HepG2 (cell line): Measurements from ENCODE around the gene RERE. TPM values are rescaled to one million over a fixed set of nuclear protein-coding genes. Genes with fewer than 3 reads are reported as not detected.

Experiments
- EHMT2 ChIP-seq: fragments of 200-600 bp; sonication (generic); IDR thresholded peaks from 2 replicates; pipeline ENCODE4 v1.7.0; 2017; ENCODE audit warnings: antibody characterized with exemption, low read depth, low read length, borderline replicate concordance
- EZH2 ChIP-seq: conservative IDR thresholded peaks from 2 replicates; pipeline ENCODE4 v1.6.1; 2012; ENCODE audit warnings: mild to moderate bottlenecking, low read depth, low read length, moderate library complexity
- FLYWCH1 ChIP-seq: sonication (generic); formaldehyde crosslinking; IDR thresholded peaks from 2 replicates; pipeline ENCODE4 v1.8.1; 2023; ENCODE audit warnings: mild to moderate bottlenecking, missing genetic modification reagents
- MED1 ChIP-seq: sonication (generic); formaldehyde crosslinking; IDR thresholded peaks from 2 replicates; pipeline ENCODE4 v1.4.0; 2020; ENCODE audit warnings: missing genetic modification reagents
- NR2F6 ChIP-seq, 2 experiments: IDR thresholded peaks; 2 replicates each; pipeline ENCODE4 v1.6.1; 2016; ENCODE audit warnings: antibody characterized with exemption in 1 of 2, mild to moderate bottlenecking in 1 of 2
- PCBP1 ChIP-seq: fragments of 200-400 bp; formaldehyde crosslinking; IDR thresholded peaks from 2 replicates; pipeline ENCODE4 v1.6.1; 2017; ENCODE audit warnings: mild to moderate bottlenecking, low read depth, low read length, borderline replicate concordance
- POGZ ChIP-seq: sonication (generic); formaldehyde crosslinking; IDR thresholded peaks from 2 replicates; pipeline ENCODE4 v1.4.0; 2020; ENCODE audit warnings: mild to moderate bottlenecking, missing genetic modification reagents
- POLR2G ChIP-seq: fragments of 200-400 bp; formaldehyde crosslinking; IDR thresholded peaks from 2 replicates; pipeline ENCODE4 v1.6.1; 2018; ENCODE audit warnings: mild to moderate bottlenecking, low read depth, low read length, moderate library complexity
- RARA ChIP-seq: IDR thresholded peaks from 2 replicates; pipeline ENCODE4 v1.6.1; 2016; ENCODE audit warnings: missing genetic modification reagents, missing compliant biosample characterization
- RBM22 ChIP-seq: fragments of 200-400 bp; formaldehyde crosslinking; optimal IDR thresholded peaks from 2 replicates; pipeline ENCODE3; 2017; ENCODE audit warnings: mild to moderate bottlenecking, low read length, moderate library complexity
- RBM39 ChIP-seq: fragments of 200-400 bp; formaldehyde crosslinking; IDR thresholded peaks from one replicate; pipeline ENCODE4 v1.6.1; 2018; ENCODE audit warnings: antibody characterized with exemption, mild to moderate bottlenecking, low read depth, low read length; ENCODE audit not compliant: poor library complexity, severe bottlenecking
- SATB2 ChIP-seq: sonication (generic); formaldehyde crosslinking; IDR thresholded peaks from 2 replicates; pipeline ENCODE4 v1.5.0; 2020; ENCODE audit warnings: missing genetic modification reagents
- SCMH1 ChIP-seq: sonication (generic); formaldehyde crosslinking; IDR thresholded peaks from 2 replicates; pipeline ENCODE4 v1.9.0; 2021; ENCODE audit warnings: missing genetic modification reagents, mild to moderate bottlenecking, borderline replicate concordance
- SPEN ChIP-seq: sonication (generic); formaldehyde crosslinking; IDR thresholded peaks from 2 replicates; pipeline ENCODE4 v1.5.1; 2020; ENCODE audit warnings: low read depth, mild to moderate bottlenecking, missing genetic modification reagents
- TGIF2 ChIP-seq: IDR thresholded peaks from 2 replicates; pipeline ENCODE4 v1.6.1; 2016; ENCODE audit warnings: control low read depth, missing compliant biosample characterization
- TOPORS ChIP-seq: sonication (generic); formaldehyde crosslinking; IDR thresholded peaks from 2 replicates; pipeline ENCODE4 v1.8.0; 2023; ENCODE audit warnings: mild to moderate bottlenecking, missing genetic modification reagents
- ZNF121 ChIP-seq: sonication (generic); formaldehyde crosslinking; IDR thresholded peaks from 2 replicates; pipeline ENCODE4 v1.5.0; 2020; ENCODE audit warnings: mild to moderate bottlenecking, missing genetic modification reagents
- ZNF143 ChIP-seq: sonication (generic); formaldehyde crosslinking; IDR thresholded peaks from 2 replicates; pipeline ENCODE4 v1.4.0; 2020; ENCODE audit warnings: missing genetic modification reagents
- ZNF589 ChIP-seq: sonication (generic); formaldehyde crosslinking; conservative IDR thresholded peaks from 2 replicates; pipeline ENCODE4 v1.8.0; 2022; ENCODE audit warnings: mild to moderate bottlenecking, moderate library complexity, missing genetic modification reagents
- polyA plus RNA-seq, 8 experiments: library from polyadenylated mRNA; depleted of rRNA in 3 of 8; stranded (reverse) in 7 of 8; unstranded in 1 of 8; fragments of >200 nt; fragmentation: Illumina TruSeq in 4 of 8; extraction: Trizol in 4 of 8; gene quantifications; 2 replicates each; pipeline versions ENCODE4 v1.2.1 to v1.2.3, GENCODE V29; 2011 to 2016; ENCODE audit warnings: low read depth in 4 of 8, missing spikeins in 1 of 8, mixed read lengths in 1 of 8; ENCODE audit not compliant: insufficient read depth in 1 of 8
- total RNA-seq, 5 experiments: library from RNA; depleted of rRNA; stranded (reverse); fragments of >200 nt; fragmentation: Illumina TruSeq; extraction: Trizol; gene quantifications; 2 replicates each; pipeline ENCODE4 v1.2.3, GENCODE V29; 2016; ENCODE audit warnings: low read depth in 1 of 5
- TF ChIP-seq, protein P1 (sequence below): sonication (generic); formaldehyde crosslinking; conservative IDR thresholded peaks from 2 replicates; pipeline ENCODE4 v1.8.0; 2022; ENCODE audit warnings: mild to moderate bottlenecking, moderate library complexity, missing genetic modification reagents
- TF ChIP-seq, protein P2 (sequence below): sonication (generic); formaldehyde crosslinking; IDR thresholded peaks from 2 replicates; pipeline ENCODE4 v1.4.0; 2020; ENCODE audit warnings: mild to moderate bottlenecking, missing genetic modification reagents
- TF ChIP-seq, protein P3 (sequence below): sonication (generic); formaldehyde crosslinking; conservative IDR thresholded peaks from 2 replicates; pipeline ENCODE4 v1.8.0; 2022; ENCODE audit warnings: low read depth, missing genetic modification reagents
- TF ChIP-seq, protein P4 (sequence below): IDR thresholded peaks from 2 replicates; pipeline ENCODE4 v1.6.1; 2016; ENCODE audit warnings: missing compliant biosample characterization, missing genetic modification reagents, borderline replicate concordance
- TF ChIP-seq, protein P5 (sequence below): sonication (generic); formaldehyde crosslinking; IDR thresholded peaks from 2 replicates; pipeline ENCODE4 v1.4.0; 2020; ENCODE audit warnings: missing genetic modification reagents

The RERE gene
- total and polyA plus RNA-seq, 2 of the 13 experiments (the other 11 are each of a cell fraction or from before 2014, with no cell fraction given) = 18.3 to 21.9 TPM

DNA sequence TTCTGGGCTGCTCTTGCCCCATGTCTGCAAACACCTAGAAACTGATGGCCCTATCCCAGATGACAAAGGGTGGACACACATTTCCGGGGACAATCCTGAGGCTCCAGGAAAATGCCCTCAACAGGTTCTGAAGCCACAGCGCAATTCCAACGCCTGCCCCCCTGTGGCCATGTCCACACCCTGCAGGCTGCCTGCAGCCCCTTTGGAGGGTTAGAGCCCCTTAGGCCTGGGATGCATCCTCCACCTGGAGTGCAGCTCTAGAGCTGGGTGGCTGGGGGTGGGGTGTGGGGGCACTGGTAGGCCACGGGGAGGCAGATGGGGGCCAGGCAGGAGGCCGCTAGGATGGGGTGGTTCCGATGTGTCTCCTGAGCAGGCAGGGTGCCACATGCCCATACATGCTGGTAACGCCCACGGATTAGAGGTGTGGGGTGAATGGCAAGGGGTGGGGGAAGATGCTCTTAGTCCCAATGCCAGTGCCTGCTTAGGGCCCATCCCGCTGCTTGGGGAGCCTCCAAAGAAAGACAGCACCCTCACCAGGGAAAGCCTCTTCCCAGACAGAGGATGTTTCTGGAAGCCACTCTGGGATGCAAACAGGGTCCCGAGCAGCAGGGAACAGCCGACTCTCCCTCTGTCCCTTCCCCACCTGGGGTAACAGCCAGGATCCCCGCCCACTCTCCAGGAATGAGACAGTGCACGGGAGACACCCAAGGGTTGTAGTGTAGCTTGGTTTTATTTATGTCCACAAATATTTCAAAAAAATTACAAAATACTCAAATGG, 465.6 kb downstream of the RERE start (continued):
- no peak for TF ChIP-seq POGZ (CRISPR knock-in tag)
- no peak for TF ChIP-seq FLYWCH1
- TF ChIP-seq EHMT2 = no peak
- TF ChIP-seq SPEN (CRISPR knock-in tag) = no peak
- 0 out of 2 replicates have a peak, but pooled peaks have one; percentile 23 for TF ChIP-seq MED1 (CRISPR knock-in tag)
- TF ChIP-seq, protein P1, sequence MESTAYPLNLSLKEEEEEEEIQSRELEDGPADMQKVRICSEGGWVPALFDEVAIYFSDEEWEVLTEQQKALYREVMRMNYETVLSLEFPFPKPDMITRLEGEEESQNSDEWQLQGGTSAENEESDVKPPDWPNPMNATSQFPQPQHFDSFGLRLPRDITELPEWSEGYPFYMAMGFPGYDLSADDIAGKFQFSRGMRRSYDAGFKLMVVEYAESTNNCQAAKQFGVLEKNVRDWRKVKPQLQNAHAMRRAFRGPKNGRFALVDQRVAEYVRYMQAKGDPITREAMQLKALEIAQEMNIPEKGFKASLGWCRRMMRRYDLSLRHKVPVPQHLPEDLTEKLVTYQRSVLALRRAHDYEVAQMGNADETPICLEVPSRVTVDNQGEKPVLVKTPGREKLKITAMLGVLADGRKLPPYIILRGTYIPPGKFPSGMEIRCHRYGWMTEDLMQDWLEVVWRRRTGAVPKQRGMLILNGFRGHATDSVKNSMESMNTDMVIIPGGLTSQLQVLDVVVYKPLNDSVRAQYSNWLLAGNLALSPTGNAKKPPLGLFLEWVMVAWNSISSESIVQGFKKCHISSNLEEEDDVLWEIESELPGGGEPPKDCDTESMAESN (CRISPR knock-in tag) = no peak
- no peak for TF ChIP-seq ZNF121 (CRISPR knock-in tag)
- TF ChIP-seq, protein P2, sequence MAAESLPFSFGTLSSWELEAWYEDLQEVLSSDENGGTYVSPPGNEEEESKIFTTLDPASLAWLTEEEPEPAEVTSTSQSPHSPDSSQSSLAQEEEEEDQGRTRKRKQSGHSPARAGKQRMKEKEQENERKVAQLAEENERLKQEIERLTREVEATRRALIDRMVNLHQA (CRISPR knock-in tag) = no peak
- TF ChIP-seq SCMH1 (CRISPR knock-in tag) = no peak
- TF ChIP-seq ZNF143 (CRISPR knock-in tag) = no peak
- no peak for TF ChIP-seq PCBP1
- no peak for TF ChIP-seq ZNF589
- TF ChIP-seq RARA (CRISPR knock-in tag) = no peak
- peak; percentile 95 for TF ChIP-seq RBM22
- TF ChIP-seq, protein P3, sequence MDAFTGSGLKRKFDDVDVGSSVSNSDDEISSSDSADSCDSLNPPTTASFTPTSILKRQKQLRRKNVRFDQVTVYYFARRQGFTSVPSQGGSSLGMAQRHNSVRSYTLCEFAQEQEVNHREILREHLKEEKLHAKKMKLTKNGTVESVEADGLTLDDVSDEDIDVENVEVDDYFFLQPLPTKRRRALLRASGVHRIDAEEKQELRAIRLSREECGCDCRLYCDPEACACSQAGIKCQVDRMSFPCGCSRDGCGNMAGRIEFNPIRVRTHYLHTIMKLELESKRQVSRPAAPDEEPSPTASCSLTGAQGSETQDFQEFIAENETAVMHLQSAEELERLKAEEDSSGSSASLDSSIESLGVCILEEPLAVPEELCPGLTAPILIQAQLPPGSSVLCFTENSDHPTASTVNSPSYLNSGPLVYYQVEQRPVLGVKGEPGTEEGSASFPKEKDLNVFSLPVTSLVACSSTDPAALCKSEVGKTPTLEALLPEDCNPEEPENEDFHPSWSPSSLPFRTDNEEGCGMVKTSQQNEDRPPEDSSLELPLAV (CRISPR knock-in tag) = no peak
- TF ChIP-seq POLR2G = peak; percentile 9; the same call in 1 of the 2 replicates
- no peak for TF ChIP-seq TOPORS (CRISPR knock-in tag)
- no peak for TF ChIP-seq NR2F6 (IDR thresholded peaks at IDR 0.05)
- TF ChIP-seq NR2F6 (CRISPR knock-in tag; IDR thresholded peaks at IDR 0.05) = no peak
- TF ChIP-seq SATB2 (CRISPR knock-in tag) = no peak
- peak; percentile 33 for TF ChIP-seq RBM39
- no peak for TF ChIP-seq TGIF2 (CRISPR knock-in tag)
- TF ChIP-seq, protein P4, sequence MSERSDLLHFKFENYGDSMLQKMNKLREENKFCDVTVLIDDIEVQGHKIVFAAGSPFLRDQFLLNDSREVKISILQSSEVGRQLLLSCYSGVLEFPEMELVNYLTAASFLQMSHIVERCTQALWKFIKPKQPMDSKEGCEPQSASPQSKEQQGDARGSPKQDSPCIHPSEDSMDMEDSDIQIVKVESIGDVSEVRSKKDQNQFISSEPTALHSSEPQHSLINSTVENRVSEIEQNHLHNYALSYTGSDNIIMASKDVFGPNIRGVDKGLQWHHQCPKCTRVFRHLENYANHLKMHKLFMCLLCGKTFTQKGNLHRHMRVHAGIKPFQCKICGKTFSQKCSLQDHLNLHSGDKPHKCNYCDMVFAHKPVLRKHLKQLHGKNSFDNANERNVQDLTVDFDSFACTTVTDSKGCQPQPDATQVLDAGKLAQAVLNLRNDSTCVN = no peak
- TF ChIP-seq EZH2 = no peak
- TF ChIP-seq, protein P5, sequence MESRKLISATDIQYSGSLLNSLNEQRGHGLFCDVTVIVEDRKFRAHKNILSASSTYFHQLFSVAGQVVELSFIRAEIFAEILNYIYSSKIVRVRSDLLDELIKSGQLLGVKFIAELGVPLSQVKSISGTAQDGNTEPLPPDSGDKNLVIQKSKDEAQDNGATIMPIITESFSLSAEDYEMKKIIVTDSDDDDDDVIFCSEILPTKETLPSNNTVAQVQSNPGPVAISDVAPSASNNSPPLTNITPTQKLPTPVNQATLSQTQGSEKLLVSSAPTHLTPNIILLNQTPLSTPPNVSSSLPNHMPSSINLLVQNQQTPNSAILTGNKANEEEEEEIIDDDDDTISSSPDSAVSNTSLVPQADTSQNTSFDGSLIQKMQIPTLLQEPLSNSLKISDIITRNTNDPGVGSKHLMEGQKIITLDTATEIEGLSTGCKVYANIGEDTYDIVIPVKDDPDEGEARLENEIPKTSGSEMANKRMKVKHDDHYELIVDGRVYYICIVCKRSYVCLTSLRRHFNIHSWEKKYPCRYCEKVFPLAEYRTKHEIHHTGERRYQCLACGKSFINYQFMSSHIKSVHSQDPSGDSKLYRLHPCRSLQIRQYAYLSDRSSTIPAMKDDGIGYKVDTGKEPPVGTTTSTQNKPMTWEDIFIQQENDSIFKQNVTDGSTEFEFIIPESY (CRISPR knock-in tag) = peak; percentile 82
